Hepatocyte (in vitro differentiated cells): ENCODE measurements around the gene SMAP1.

ENCODE experiments used
- EZH2 ChIP-seq: fragments of 200-600 bp; sonication (generic); IDR thresholded peaks from 2 replicates; pipeline ENCODE4 v1.6.1; 2016; ENCODE audit warnings: antibody characterized with exemption, mild to moderate bottlenecking, borderline replicate concordance
- TF ChIP-seq, protein P1 (sequence below): fragments of 200-600 bp; sonication (generic); IDR thresholded peaks from 2 replicates; pipeline ENCODE4 v1.5.1; 2016; ENCODE audit warnings: antibody characterized with exemption, mild to moderate bottlenecking; ENCODE audit not compliant: poor library complexity

DNA sequence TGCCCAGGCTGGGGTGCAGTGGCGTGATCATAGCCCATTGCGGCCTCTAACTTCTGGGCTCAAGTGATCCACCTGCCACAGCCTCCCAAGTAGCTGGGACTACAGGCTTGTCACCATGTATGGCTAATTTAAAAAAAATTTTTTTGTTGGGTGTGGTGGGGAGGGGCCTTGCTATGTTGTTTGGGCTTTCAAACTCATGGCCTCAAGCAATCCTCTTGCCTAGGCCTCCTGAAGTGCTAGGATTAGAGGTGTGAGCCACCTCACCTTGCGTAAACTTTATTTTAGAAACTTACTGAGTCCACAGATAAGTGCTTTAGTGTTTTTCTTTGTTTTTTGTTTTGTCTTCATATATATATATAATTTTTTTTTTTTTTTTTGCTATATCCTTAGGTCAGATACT is 9.1 kb downstream of the SMAP1 start:
- no peak for TF ChIP-seq EZH2
- TF ChIP-seq, protein P1, sequence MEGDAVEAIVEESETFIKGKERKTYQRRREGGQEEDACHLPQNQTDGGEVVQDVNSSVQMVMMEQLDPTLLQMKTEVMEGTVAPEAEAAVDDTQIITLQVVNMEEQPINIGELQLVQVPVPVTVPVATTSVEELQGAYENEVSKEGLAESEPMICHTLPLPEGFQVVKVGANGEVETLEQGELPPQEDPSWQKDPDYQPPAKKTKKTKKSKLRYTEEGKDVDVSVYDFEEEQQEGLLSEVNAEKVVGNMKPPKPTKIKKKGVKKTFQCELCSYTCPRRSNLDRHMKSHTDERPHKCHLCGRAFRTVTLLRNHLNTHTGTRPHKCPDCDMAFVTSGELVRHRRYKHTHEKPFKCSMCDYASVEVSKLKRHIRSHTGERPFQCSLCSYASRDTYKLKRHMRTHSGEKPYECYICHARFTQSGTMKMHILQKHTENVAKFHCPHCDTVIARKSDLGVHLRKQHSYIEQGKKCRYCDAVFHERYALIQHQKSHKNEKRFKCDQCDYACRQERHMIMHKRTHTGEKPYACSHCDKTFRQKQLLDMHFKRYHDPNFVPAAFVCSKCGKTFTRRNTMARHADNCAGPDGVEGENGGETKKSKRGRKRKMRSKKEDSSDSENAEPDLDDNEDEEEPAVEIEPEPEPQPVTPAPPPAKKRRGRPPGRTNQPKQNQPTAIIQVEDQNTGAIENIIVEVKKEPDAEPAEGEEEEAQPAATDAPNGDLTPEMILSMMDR = no peak
